ENCODE measurements around the gene TUBB4A.

TUBB4A gene

DNA sequence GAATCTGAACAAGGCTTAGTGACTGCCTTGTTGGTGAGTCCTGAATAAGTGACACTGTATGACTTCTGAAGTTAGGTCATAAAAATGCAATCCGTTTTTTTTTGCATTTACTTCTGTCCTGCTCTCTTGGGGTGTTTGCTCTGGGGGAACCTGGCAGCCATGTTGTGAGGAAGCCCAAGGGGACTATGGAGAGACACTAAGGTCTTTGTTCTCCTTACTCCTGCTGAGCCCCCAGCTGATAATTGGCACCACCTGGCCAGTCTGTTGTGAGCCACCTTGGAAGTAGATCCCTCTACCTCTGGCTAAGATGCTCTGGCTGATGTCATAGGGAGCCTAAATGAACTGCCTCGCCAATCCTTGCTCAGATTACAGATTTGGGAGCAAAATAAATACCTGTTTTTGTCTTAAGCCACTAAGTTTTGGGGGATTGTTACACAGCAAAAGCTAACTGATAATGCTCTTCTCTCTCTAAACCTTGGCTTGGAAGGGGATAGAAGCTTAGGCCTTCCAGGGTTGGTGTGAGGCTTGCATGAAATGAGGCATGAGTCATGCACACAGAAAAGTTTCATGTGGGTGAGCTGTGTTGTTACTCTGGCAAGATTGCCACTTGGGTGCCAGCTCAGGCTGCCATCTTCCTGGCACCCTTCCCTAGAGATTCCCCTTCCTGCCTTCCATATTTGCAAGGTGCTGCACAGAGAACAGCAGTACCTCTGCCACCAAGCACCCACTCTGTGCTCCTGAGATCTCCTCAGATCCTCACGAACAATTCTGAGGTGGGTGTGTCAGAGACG lies 10.1 kb downstream of the TUBB4A start:
- DNase-seq = no peak

DNA sequence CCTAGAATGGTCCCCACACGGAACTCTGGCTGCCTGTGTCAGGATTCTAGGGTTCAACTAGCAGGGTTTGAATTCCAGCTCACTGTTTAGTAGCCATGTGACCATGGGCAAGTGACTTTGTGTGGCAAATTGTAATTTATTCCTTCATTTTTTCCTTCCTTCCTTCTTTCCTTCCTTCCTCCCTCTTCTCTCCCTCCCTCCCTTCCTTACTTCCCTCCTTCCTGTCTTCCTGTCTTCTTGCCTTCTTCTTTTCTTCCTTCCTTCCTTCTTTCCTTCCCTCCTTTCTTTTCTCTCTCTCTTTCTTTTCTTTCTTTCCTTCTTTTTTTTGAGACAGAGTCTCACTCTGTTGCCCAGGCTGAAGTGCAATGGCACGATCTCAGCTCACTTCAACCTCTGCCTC lies 12.0 kb downstream of the TUBB4A start:
- no peak for DNase-seq

DNA sequence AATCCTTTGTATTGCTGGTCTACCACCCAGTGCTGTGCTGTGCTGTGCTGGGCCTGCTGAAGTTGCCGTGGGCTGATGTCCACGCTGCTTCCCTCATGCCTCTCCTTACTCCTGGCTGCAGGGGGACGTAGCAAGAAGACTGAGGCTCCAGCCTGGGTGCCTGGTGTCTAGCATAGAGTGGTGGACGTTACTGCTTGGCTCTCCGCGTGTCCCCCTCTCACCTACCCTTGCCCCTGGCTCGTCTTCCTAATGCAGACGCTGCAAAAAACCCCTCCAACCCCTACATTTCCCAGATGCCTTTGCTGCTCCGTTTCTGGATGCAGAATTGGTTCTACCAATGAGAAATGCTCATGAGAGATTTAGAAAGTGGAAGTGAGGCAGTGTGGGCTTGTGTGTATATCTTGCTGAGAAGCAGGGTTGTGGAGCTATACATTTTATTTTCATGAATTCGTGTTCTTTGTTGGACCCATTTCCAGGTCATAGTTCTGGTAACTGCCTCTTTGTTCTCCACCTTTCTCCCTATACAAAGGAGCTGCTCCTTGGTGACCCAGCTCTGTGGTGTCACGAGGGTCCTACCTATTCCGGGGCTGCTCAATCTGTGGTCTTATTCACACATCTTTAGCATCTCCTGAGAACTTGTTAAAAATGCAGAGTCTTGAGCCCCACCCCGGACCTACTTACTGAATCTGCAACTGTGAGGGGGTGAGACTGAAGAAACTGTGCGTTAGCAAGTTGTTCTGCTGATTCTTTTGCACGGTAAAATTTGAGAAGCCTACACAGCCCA lies 12.6 kb downstream of the TUBB4A start:
- no peak for DNase-seq

DNA sequence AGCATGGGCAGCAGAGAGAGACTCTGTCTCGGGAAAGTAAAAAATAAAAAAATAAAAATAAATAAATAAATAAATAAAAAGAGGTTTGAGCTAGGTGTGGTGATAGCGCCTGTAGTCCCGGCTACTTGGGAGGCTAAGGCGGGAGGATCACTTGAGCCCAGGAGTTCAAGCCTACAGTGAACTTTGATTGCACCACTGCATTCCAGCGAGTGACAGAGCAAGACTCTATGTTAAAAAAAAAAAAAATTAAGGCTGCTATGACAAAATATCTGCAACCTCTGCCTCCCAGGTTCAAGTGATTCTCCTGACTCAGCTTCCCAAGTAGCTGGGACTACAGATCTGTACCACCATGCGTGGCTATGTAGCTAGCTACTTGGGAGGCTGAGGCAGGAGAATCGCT lies 17.3 kb downstream of the TUBB4A start:
- DNase-seq = no peak

DNA sequence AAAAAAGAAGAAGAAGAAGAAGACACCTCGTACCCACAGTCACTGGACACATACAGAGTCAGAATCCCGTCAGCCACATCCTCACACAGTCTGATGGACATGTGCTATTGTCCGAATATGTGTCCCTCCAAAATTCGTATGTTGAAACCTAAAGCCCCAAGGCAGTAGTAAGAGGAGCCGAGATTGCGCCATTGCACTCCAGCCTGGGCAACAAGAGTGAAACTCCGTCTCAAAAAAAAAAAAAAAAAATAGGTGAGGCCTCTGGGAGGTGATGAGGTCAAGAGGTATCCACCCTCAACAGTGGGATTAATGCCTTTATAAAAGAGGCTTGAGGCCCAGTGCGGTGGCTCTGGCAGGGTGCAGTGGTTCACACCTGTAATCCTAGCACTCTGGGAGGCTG lies 17.9 kb downstream of the TUBB4A start:
- no peak for DNase-seq

DNA sequence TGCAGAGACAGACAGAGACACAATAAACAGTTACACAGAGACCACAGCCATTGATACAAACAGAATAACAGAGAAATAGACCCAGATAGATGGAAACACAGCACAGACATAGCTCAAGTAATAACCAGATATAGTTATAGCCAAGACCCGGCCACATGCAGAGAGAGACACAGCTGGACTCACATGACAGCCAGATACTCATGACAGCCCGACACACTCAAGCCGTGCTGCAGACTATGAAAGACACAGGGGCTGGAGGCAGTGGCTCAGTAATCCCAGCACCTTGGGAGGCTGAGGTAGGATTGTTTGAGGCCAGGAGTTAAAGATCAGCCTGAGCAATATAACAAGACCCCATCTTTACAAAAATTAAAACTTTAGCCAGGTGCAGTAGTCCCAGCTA lies 18.9 kb downstream of the TUBB4A start:
- DNase-seq = no peak

DNA sequence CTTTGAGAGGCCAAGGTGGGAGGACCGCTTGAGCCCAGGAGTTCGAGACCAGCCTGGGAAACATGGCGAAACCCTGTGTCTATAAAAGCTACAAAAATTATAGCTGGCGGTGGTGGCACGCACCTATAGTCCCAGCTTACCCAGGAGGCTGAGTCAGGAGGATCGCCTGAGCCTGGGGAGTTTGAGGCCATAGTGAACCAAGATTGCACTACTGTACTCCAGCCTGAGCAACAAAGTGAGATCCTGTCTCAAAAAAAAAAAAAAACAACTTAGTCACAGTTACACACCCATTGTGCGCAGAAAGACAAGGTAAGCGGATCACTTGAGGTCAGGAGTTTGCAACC lies 19.8 kb downstream of the TUBB4A start:
- no peak for DNase-seq

DNA sequence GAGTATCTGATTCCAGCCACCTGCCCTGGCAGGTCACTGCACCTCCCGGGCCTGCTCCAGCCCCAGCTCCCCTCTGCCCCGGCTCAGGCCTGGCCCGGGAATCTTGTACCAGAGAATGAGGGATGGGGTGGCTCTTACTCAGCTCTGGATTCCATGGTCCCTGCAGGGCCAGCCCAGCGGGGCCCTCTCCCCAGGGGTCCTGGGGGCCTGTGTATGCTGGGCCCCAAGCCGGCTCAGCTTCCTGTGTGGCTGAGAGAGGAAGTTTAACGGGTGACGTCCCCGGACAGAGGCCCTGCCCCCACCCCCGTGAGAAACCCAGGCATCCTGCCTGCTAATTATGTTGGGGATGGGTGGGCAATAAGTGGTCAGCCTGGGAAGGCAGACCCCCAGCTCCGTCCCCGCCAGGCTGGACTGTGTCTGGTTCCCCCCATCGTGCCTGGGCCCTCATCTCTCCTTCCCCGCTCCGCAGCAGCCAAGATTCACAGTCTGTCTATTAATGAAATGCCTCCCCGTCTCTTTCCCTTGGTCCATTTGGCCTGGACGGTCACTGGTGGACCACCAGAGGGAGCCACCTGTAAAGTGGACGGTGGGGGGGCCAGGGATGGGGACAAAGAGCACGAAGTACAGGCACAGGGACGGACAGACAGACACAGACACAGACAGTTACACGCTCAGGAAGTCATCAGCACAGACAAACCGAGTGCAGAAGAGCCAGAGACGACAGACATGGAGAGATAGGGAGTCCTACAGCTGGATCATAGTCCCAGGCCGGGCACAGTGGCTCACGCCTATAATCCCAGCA lies 20.4 kb downstream of the TUBB4A start, which contains the start of gene DENND1C:
Gene DENND1C, minus strand, starts transcription at position 247 of the 802 bp plus-strand sequence. Its CDS starts 92 bp downstream, at position 155.
- DNase-seq = peak; percentile 77

DNA sequence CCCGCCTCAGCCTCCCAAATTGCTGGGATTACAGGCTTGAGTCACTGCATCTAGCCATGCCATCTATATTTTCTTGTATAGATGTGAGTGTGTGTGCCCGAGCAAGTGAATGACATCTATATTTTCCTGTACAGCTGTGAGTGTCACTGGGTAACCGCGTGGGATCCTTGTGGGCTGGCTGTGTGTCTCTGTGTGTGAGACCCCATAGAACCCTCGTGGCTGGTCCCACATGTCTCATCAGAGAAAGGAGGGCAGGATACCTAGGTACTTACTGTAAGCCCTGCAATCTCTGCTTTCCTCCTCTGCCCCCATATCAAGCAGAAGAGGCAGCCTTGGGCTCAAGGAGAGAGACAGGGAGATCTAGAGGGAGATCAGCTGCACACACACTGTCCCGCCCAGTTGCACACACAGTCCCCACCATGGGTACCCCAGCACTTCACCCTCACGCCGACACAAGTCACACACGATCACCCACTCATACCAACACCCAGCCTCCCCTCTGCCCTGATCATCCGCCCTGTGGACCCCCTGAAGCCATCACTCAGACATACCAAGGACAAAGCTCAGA lies 21.2 kb downstream of the TUBB4A start:
- DNase-seq = no peak

DNA sequence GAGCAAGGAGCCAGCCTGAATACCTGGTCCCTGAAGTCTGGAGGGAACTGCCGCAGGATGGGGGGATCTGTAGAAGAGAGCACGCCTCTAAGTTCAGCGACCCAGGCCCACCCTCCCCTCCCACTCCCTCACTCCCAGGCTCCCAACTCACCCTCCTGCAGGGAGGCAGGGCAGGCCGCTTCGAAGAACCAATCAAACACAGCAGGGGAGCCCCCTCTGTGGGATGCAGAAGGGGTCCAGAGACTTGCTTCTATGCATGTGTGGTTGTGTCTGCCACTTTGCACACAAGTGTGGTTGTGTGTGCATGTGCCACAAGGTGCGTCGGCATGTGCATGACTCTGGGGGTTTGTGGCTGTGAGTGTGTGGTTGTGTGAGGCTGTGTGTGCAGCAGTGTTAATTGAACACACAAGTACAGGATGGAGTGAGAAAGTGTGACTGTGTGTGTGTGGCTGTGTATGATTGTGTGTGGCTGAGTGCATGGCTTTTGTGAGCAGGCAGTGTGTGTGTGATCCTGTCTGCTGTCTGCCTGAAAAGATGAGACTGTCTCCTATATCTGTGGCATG lies 22.2 kb downstream of the TUBB4A start:
- no peak for DNase-seq

DNA sequence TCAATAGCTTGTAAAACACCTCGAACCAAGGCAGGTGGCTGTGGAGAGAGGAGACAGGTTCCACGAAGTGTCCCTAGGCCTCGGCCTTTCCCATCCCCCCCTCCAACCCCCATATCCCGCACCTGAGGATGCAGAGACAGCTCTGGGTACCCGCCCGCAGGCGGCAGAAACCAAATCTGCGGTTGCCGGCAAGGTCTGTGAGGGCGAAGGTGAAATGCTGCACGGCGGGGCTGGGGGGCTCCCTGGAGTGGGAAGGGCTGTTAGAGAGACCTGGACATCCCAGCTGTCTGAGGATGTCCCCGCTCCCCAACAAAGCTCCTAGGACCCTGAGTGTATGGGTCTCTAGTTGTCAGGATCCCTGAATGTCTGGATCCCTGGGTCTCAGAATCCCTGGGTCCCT lies 23.3 kb downstream of the TUBB4A start:
- DNase-seq = no peak

DNA sequence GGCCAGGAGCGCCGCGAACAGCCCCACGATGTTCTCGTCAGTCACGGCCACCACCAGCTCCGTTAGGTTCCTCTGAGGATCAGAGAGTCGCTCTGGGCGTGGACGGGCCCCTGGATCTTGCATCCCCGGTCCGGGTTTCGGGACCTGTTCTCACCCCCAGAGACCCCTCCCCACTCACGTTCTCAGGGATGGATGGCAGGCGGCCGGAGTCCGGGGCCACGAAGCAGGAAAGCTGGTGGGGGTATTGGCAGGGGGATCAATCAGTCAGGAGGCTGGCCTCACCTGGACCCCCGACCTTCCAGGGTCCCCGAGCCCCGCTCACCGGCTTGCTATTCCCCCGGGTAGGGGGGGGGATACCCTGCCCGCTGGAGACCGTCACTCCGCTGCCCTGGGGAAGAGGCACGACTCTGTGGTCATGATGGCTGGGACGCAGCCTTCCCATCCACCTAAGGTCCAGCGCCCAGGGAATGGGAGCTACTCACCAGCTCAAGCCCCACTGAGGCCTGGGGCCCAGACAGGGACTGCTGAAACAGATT lies 25.1 kb downstream of the TUBB4A start:
- no peak for DNase-seq

DNA sequence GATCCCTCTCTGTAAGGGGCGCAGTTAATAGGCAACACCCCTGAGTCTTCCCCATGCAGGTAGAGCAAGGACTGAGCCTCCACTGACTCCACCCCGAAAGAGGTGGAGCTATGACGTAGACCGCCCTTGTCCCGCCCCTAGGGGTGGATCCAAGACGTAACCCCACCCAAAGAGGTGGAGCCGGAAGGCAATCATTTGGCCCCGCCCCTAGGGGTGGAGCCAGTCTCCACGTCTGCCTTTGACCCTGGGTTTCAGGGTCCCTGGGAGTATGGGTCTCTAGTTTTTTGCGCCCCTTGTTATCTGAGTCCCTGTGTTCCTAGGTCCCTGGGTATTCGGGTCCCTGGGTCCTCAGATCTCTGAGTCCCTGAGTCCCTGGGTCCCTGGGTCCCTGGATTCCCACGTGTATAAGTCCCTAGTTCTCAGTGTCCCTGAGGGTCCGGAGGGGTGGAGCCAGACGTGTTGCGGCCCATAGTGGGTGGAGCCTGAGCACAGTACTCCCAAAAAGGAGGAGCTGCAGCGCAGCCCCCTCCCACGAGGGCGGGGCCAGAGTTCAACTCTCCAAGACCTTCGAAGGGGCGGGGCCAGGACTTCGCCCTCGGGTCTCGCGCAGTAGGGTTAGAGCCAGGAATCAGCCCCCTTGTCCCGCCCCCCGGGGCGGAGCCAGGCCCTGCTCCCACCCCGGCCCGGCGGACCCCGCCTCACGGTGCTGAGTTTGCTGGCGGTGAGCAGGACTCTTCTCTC lies 25.8 kb downstream of the TUBB4A start:
- DNase-seq = peak; percentile 59

DNA sequence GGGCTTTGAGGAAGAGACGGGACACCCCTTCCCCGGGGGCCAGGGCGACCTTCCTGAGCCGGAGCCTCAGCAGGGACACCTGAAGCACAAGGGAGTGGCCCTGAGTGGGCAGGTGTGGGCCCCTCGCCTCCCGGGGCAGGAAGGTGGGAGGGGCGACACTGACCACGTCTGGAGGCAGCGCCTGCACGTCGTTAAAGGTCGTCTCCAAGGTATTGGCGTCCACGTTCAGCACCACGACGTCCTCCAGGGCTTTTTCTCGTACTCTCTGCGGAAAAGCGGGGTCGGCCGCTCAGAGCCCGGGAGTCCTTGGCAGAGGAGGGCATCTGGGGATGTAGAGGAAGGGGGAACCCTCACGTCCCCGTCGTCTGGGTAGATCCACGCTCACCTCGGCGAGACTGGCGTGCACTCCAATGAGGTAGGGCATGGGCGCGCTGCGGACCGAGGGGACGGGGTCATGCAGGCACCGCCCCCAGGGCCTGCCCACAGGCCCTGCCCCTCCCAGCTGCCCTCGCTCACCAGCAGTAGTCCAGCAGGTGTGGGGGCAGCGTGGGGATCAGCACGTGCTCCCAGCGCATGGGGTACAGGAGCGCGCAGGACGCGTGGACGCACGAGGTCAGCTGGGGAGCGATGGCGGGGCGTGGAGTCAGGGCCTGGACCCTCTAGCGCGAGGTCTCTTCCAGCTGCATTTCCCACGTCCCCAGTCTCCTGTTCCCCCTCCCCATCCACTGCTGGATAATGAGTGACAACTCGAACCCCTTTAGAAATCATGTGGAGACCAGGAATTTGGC lies 26.6 kb downstream of the TUBB4A start:
- no peak for DNase-seq

DNA sequence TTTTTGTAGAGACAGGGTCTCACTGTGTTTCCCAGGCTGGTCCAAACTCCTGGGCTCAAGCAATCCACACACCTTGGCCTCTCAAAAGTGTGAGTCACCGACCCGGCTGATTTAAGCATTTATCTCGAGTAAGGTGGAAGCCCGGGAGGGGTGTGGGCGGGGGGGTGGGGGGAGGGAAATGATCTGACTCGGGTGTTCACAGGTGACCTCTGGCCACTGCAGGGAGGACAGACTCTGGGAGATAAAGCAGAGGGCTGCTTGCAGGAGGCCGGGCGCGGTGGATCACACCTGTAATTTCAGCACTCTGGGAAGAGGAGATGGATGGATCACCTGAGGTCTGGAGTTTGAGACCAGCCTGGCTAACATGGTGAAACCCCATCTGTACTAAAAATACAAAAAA lies 28.5 kb downstream of the TUBB4A start:
- DNase-seq = no peak

DNA sequence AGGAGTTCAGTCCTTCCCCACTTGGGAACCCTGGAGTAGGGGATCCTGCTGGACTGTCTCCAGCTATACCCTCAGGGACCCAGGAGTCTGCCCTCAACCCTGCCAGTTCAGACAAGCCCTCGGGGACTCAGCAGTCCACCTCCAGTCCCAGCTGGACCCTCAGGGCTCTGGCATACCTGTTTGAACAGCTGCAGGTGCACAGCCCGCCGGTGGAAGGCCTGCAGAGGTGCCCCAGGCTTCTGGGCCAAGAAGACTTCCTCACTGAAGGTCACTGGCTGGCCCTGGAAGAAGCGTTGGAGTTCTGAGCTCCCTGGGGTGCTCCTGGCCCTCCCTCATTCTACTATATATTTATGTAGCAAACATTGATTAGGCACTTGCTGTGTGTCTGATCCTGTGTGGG lies 29.4 kb downstream of the TUBB4A start:
- no peak for DNase-seq

DNA sequence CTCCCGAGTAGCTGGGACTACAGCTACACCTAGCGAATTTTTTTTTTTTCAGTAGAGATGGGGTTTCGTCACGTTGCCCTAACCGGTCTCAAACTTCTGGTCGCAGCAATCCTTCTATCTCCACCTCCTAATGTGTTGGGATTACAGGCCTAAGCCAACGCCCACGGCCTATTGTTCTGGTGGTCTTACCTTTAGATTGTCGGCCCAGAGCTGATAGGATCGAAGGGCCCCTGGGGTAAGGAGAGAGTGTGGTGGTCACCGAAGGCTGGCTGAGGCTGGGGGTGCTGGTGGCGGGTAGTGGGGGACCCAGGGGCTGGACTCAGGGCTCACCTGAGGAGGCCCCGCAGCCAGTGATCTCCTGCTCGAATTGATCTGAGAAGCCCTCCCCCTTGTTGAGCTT lies 31.0 kb downstream of the TUBB4A start:
- DNase-seq = no peak

DNA sequence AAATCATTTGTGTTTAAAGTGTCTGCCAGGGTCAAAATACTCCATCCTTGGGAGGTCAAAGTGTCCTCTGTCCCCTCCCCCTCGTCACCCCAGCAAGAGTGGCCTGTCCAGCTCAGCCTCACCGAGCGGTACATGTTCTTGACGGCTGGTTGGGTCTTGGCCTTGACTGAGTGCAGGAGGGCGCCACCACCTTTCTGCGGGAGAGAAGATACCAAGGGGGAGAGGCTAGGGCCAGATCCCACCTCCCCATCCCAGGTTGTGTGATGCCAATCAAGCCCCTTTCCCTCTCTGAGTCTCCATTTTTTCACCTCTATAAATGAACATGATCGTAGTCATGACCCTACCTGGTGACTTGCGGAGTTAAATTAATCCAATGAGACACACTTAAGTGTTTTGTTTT lies 31.9 kb downstream of the TUBB4A start:
- no peak for DNase-seq

DNA sequence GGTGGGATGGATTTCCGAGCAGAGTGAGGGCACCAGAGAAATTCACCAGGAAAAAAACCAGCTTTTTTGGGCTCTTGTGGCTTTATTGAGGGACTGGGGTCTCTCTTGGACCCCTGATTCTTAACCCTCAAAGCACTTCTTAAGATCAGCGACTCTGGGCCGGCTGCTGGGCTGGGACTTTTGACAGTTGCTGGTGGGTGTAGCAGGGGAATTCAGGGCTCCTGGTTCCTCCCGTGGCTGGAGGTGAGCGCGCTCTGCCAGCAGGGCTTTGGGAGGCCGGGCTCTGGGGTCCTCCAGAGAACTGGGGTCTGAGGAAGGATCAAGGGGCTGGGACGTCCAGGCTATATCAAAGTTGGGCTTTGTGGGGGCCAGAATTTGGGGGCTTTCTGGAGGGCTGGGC lies 34.7 kb downstream of the TUBB4A start:
- no peak for DNase-seq

DNA sequence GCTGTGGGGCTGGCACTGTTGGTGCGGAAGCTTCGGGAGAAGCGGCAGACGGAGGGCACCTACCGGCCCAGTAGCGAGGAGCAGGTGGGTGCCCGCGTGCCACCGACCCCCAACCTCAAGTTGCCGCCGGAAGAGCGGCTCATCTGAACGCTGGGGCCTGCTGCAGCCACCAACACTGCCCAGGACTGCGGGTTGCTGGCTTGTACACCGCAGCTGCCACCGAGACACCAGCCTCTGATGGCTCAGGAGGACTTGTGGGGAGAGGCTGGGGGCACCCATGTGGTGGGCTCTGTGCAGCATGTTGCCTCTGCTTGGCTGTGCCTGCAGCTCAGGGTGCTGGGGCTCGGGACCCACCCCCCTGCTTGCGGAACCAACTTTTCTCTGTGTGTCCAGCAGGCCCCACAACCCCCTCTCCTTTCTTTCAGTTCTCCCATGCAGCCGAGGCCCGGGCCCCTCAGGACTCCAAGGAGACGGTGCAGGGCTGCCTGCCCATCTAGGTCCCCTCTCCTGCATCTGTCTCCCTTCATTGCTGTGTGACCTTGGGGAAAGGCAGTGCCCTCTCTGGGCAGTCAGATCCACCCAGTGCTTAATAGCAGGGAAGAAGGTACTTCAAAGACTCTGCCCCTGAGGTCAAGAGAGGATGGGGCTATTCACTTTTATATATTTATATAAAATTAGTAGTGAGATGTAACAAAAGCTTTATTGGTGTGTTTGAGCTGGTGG lies 35.4 kb downstream of the TUBB4A start:
- no peak for DNase-seq

All from hematopoietic multipotent progenitor cell treated with erythropoietin and hydrocortisone succinate and interleukin-3 and kit ligand, for 4 days (in vitro differentiated cells).